SK-N-MC (cell line): Measurements from ENCODE around the gene MFNG.

Source experiments
- DNase-seq: peaks from one replicate; pipeline ENCODE4 v3.0.0-alpha.2; 2011; ENCODE audit warnings: low read depth, low spot score
- H3K27ac ChIP-seq: fragments of 200-600 bp; sonication (generic); 2 replicates; pipeline ENCODE4 v1.5.1; 2016; ENCODE audit warnings: mixed run types
- H3K36me3 ChIP-seq: fragments of 200-600 bp; sonication (generic); 2 replicates; pipeline ENCODE4 v1.6.1; 2017; ENCODE audit warnings: antibody characterized with exemption, low read length, mixed read lengths; ENCODE audit not compliant: insufficient read depth
- H3K4me3 ChIP-seq: fragments of 200-600 bp; sonication (generic); 2 replicates; pipeline ENCODE4 v1.5.1; 2016
- H3K9ac ChIP-seq: fragments of 200-600 bp; sonication (generic); 2 replicates; pipeline ENCODE4 v1.8.0; 2017; ENCODE audit warnings: mixed run types, mixed read lengths; ENCODE audit not compliant: insufficient read length
- H3K9me3 ChIP-seq: fragments of 200-600 bp; sonication (generic); 2 replicates; pipeline ENCODE4 v1.6.1; 2017; ENCODE audit warnings: low read depth, mild to moderate bottlenecking, antibody characterized with exemption, low read length, moderate library complexity, mixed read lengths
- EZH2 ChIP-seq: fragments of 200-600 bp; sonication (generic); IDR thresholded peaks from one replicate; pipeline ENCODE4 v1.6.1; 2017; ENCODE audit warnings: antibody characterized with exemption
- FOXP2 ChIP-seq: optimal IDR thresholded peaks from 2 replicates; pipeline ENCODE3; 2011; ENCODE audit warnings: mild to moderate bottlenecking, moderate library complexity; ENCODE audit not compliant: insufficient read depth; ENCODE audit errors: extremely low read length, control extremely low read depth
- POLR2AphosphoS5 ChIP-seq: IDR thresholded peaks from 2 replicates; pipeline ENCODE4 v1.6.1; 2012; ENCODE audit warnings: mild to moderate bottlenecking, low read depth, low read length, borderline replicate concordance

Gene MFNG

GRCh38 chr22:37500745-37501609 lies 14.8 kb upstream of the MFNG start:
- Histone ChIP-seq H3K4me3 (no peak overlapping the region), H3K9ac (no peak overlapping the region), H3K27ac (no peak overlapping the region), H3K9me3 (no peaks in the 10 kb centered on the region), H3K36me3 (no peaks in the 10 kb centered on the region)
- TF ChIP-seq EZH2 (no peak), FOXP2 (no peak), POLR2AphosphoS5 (no peak)
- no peak for DNase-seq

- Histone ChIP-seq H3K4me3 (no peak overlapping the region), H3K9ac (no peak overlapping the region), H3K9me3 (no peaks in the 10 kb centered on the region), H3K36me3 (no peaks in the 10 kb centered on the region), H3K27ac (no peak overlapping the region)
- DNase-seq, result no peak
- TF ChIP-seq EZH2 (no peak), FOXP2 (no peak), POLR2AphosphoS5 (no peak)
Observed at GRCh38 chr22:37499789-37500540, 13.8 kb upstream of the MFNG start.

GRCh38 chr22:37499027-37499707 lies 13.0 kb upstream of the MFNG start:
- no peak for DNase-seq
- Histone ChIP-seq H3K27ac (no peak overlapping the region), H3K9ac (no peak overlapping the region), H3K36me3 (no peaks in the 10 kb centered on the region), H3K4me3 (no peak overlapping the region), H3K9me3 (no peaks in the 10 kb centered on the region)
- no peak for TF ChIP-seq EZH2
- no peak for TF ChIP-seq POLR2AphosphoS5
- TF ChIP-seq FOXP2, result no peak

GRCh38 chr22:37498289-37498909 lies 12.2 kb upstream of the MFNG start:
- H3K9me3 ChIP-seq, result no peaks in the 10 kb centered on the region
- H3K36me3 ChIP-seq, result no peaks in the 10 kb centered on the region
- H3K27ac ChIP-seq, result no peak overlapping the region
- no peak overlapping the region for H3K9ac ChIP-seq
- H3K4me3 ChIP-seq, result no peak overlapping the region
- no peak for DNase-seq
- no peak for TF ChIP-seq FOXP2
- no peak for TF ChIP-seq POLR2AphosphoS5
- no peak for TF ChIP-seq EZH2

GRCh38 chr22:37497062-37497599 lies 10.9 kb upstream of the MFNG start:
- no peak for DNase-seq
- Histone ChIP-seq H3K9ac (no peak overlapping the region), H3K36me3 (no peaks in the 10 kb centered on the region), H3K9me3 (no peaks in the 10 kb centered on the region), H3K4me3 (no peak overlapping the region), H3K27ac (no peak overlapping the region)
- no peak for TF ChIP-seq POLR2AphosphoS5
- TF ChIP-seq FOXP2, result no peak
- TF ChIP-seq EZH2, result no peak

- Histone ChIP-seq H3K36me3 (no peaks in the 10 kb centered on the region), H3K9me3 (no peaks in the 10 kb centered on the region), H3K27ac (no peak overlapping the region), H3K4me3 (no peak overlapping the region), H3K9ac (no peak overlapping the region)
- DNase-seq, result no peak
- TF ChIP-seq POLR2AphosphoS5 (no peak), FOXP2 (no peak), EZH2 (no peak)
Observed at GRCh38 chr22:37496651-37497050, 10.5 kb upstream of the MFNG start.

GRCh38 chr22:37493979-37494378 lies 7.8 kb upstream of the MFNG start:
- Histone ChIP-seq H3K9ac (no peak overlapping the region), H3K27ac (no peak overlapping the region), H3K36me3 (no peaks in the 10 kb centered on the region), H3K9me3 (no peaks in the 10 kb centered on the region), H3K4me3 (no peak overlapping the region)
- DNase-seq, result no peak
- TF ChIP-seq EZH2 (no peak), POLR2AphosphoS5 (no peak), FOXP2 (no peak)

GRCh38 chr22:37492428-37493344 lies 6.5 kb upstream of the MFNG start:
- Histone ChIP-seq H3K9me3 (no peaks in the 10 kb centered on the region), H3K4me3 (no peak overlapping the region), H3K27ac (no peak overlapping the region), H3K36me3 (no peaks in the 10 kb centered on the region), H3K9ac (no peak overlapping the region)
- DNase-seq, result no peak
- no peak for TF ChIP-seq FOXP2
- TF ChIP-seq POLR2AphosphoS5, result no peak
- TF ChIP-seq EZH2, result no peak
